ENCODE measurements around the gene TRMT44. TPM values are rescaled to one million over a fixed set of nuclear protein-coding genes. Genes with fewer than 3 reads are reported as not detected.

Gene TRMT44
- total and polyA plus RNA-seq, 2 of the 13 experiments (the other 11 are each of a cell fraction or from before 2014, with no cell fraction given) = 5.8 to 8.6 TPM

DNA sequence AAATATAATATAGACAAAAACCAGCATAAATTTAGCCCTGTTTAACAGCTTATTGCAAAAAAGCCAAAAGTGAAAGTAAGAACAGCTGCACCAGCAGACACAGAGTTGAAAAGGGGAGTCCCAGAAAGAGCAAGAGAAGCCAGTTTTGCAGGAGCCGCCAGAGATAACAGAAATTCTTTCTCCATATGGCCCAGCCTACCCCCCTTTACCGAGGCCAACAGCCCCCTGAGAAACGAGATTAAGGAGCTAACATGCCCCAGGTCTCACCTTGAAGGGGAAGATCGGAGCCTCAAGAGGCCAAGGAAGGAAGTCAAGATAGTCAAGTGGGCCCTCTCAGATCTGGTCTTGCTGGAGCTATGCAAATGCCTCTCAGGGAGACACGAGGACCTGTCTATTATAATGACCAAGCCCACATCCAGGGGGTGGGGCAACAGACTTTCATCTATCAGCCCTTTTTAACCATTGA lies 4.9 kb upstream of the TRMT44 start:
- H3K4me1 ChIP-seq (ENCODE audit: insufficient read depth, low read length) = peaks cover 12% of the 10 kb centered on the region
- H3K27me3 ChIP-seq (ENCODE audit: control insufficient read depth in 1 of 2, insufficient read depth in 2 of 2, low read length in 2 of 2) = no peaks in the 10 kb centered on the region
- WGBS (ENCODE audit: low lambda C conversion rate) = 97% methylated on average over 5 of the region's 5 CpGs
- DNase-seq (ENCODE audit: low spot score) = no peak
- in situ Hi-C loops (cut with HindIII; ENCODE audit: extremely low pct_ligation_motif_present, low pct_unique_long_range_greater_than_20kb) = no loop called here
- no TSS peak for BruUV-seq (replicated peaks)
- peaks cover 15% of the 10 kb centered on the region for H3K79me2 ChIP-seq (ENCODE audit: insufficient read depth, low read length)
- FAIRE-seq = no peak
- intact Hi-C loops (cut with micrococcal nuclease; ENCODE audit: unreplicated experiment) = no loop called here
- POLR2A ChIA-PET = no interaction called here
- H3K27ac ChIP-seq (ENCODE audit: extremely low read length, insufficient read depth, low read length) = no peak overlapping the region
- no peak for TF ChIP-seq XBP1 (CRISPR knock-in tag; IDR thresholded peaks at IDR 0.05)
- TF ChIP-seq ZNF567 (CRISPR knock-in tag; IDR thresholded peaks at IDR 0.05; ENCODE audit: borderline replicate concordance) = no peak
- no peak for TF ChIP-seq ATF3 (CRISPR knock-in tag; IDR thresholded peaks at IDR 0.05)
- TF ChIP-seq FOXA1 (IDR thresholded peaks at IDR 0.05) = no peak
- TF ChIP-seq FOXA1 (CRISPR knock-in tag; IDR thresholded peaks at IDR 0.05) = no peak
- TF ChIP-seq SMARCE1 (IDR thresholded peaks at IDR 0.05; ENCODE audit: borderline replicate concordance) = no peak
- TF ChIP-seq GATA4 (IDR thresholded peaks at IDR 0.05; ENCODE audit: borderline replicate concordance, low read depth) = no peak
- no peak for TF ChIP-seq RORA (CRISPR knock-in tag; IDR thresholded peaks at IDR 0.05)
- TF ChIP-seq BRD4 (CRISPR knock-in tag; IDR thresholded peaks at IDR 0.05) = no peak
- TF ChIP-seq CBFB (CRISPR knock-in tag; IDR thresholded peaks at IDR 0.05) = no peak
- TF ChIP-seq KLF12 (CRISPR knock-in tag; IDR thresholded peaks at IDR 0.05; ENCODE audit: borderline replicate concordance) = no peak
- TF ChIP-seq, protein P1, sequence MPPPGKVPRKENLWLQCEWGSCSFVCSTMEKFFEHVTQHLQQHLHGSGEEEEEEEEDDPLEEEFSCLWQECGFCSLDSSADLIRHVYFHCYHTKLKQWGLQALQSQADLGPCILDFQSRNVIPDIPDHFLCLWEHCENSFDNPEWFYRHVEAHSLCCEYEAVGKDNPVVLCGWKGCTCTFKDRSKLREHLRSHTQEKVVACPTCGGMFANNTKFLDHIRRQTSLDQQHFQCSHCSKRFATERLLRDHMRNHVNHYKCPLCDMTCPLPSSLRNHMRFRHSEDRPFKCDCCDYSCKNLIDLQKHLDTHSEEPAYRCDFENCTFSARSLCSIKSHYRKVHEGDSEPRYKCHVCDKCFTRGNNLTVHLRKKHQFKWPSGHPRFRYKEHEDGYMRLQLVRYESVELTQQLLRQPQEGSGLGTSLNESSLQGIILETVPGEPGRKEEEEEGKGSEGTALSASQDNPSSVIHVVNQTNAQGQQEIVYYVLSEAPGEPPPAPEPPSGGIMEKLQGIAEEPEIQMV (CRISPR knock-in tag; IDR thresholded peaks at IDR 0.05; ENCODE audit: low read depth) = no peak
- TF ChIP-seq, protein P2, sequence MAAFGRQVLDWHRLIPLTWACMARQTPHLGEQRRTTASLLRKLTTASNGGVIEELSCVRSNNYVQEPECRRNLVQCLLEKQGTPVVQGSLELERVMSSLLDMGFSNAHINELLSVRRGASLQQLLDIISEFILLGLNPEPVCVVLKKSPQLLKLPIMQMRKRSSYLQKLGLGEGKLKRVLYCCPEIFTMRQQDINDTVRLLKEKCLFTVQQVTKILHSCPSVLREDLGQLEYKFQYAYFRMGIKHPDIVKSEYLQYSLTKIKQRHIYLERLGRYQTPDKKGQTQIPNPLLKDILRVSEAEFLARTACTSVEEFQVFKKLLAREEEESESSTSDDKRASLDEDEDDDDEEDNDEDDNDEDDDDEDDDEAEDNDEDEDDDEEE (CRISPR knock-in tag; IDR thresholded peaks at IDR 0.05) = no peak
- no peak for TF ChIP-seq NAIF1 (CRISPR knock-in tag; IDR thresholded peaks at IDR 0.05; ENCODE audit: borderline replicate concordance)
- no peak for TF ChIP-seq NR2F1 (CRISPR knock-in tag; IDR thresholded peaks at IDR 0.05)
- TF ChIP-seq, protein P3, sequence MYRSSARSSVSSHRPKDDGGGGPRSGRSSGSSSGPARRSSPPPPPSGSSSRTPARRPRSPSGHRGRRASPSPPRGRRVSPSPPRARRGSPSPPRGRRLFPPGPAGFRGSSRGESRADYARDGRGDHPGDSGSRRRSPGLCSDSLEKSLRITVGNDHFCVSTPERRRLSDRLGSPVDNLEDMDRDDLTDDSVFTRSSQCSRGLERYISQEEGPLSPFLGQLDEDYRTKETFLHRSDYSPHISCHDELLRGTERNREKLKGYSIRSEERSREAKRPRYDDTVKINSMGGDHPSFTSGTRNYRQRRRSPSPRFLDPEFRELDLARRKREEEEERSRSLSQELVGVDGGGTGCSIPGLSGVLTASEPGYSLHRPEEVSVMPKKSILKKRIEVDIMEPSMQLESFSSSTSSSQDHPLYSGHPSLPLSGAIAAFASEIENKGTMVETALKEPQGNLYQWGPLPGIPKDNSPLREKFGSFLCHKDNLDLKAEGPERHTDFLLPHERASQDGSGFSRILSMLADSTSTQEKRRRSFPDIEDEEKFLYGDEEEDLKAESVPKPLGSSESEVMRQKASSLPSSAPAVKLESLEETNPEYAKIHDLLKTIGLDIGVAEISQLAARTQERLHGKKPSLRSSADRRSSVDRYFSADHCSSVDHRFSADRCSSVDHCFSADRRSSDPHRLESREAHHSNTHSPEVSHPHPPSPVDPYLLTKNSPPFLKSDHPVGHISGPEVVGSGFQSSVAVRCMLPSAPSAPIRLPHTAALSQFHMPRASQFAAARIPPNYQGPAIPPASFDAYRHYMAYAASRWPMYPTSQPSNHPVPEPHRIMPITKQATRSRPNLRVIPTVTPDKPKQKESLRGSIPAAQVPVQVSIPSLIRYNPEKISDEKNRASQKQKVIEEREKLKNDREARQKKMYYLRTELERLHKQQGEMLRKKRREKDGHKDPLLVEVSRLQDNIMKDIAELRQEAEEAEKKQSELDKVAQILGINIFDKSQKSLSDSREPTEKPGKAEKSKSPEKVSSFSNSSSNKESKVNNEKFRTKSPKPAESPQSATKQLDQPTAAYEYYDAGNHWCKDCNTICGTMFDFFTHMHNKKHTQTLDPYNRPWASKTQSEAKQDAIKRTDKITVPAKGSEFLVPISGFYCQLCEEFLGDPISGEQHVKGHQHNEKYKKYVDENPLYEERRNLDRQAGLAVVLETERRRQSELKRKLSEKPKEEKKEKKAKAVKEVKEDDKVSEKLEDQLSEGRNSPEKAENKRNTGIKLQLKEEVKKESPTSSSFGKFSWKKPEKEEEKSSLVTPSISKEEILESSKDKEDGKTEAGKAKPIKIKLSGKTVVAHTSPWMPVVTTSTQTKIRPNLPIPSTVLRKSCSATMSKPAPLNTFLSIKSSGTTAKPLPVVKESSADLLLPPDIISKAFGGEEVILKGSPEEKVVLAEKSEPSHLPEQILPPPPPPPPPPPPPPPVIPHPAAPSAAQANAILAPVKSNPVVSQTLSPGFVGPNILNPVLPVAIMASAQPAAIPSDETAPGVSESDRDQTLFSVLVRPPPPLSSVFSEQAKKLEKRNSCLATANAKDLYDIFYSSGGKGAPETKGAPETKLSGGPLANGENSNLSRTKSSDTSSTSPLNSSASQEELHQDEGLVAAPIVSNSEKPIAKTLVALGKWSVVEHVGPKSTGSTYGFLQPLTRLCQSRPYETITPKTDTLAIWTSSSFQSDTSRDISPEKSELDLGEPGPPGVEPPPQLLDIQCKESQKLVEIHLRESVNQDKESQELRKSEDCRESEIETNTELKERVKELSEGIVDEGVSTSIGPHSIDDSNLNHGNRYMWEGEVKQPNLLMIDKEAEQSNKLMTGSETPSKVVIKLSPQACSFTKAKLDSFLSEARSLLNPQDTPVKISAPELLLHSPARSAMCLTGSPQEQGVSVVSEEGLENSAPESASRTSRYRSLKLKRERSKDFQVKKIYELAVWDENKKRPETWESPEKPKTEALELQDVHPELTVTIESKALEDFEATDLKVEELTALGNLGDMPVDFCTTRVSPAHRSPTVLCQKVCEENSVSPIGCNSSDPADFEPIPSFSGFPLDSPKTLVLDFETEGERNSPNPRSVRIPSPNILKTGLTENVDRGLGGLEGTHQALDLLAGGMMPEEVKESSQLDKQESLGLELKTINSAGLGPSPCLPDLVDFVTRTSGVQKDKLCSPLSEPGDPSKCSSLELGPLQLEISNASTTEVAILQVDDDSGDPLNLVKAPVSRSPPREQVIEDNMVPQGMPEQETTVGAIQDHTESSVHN (CRISPR knock-in tag; IDR thresholded peaks at IDR 0.05) = no peak
- no peaks in the 10 kb centered on the region; a peak in 1 of 5 replicates for H3K36me3 ChIP-seq (replicated peaks in 1 of 2; ENCODE audit: control insufficient read depth in 1 of 2, insufficient read depth in 2 of 2, low read length in 2 of 2)
- H3K4me3 ChIP-seq (replicated peaks in 1 of 3; ENCODE audit: insufficient read depth in 1 of 3, low read depth in 2 of 3, low read length in 3 of 3) = no peak overlapping the region
- CTCF ChIA-PET (ENCODE audit: low intra/inter-chr PET ratio, low total read pairs) = no interaction called here
- no peaks in the 10 kb centered on the region for H4K20me1 ChIP-seq (ENCODE audit: insufficient read depth, low read length)
- no peak overlapping the region for H2AFZ ChIP-seq (ENCODE audit: low read length)
- H3K9me3 ChIP-seq (ENCODE audit: low read length) = no peaks in the 10 kb centered on the region
- no peak for ATAC-seq
- no peak overlapping the region for H3K4me2 ChIP-seq (ENCODE audit: low read depth, low read length)
- H3K9ac ChIP-seq (ENCODE audit: insufficient read depth, low read depth, low read length) = no peak overlapping the region
